ENCODE measurements around the gene CCS.
"Not testable (repeated sequence)": the region's sequence is repeated elsewhere in the genome, so short reads cannot be mapped to it uniquely, and the experiment has no call there.

The CCS gene

GRCh38 chr11:66561178-66561974 is 31.6 kb upstream of the CCS start:
- DNase-seq: no peak

- DNase-seq: no peak
Observed at GRCh38 chr11:66561975-66562248, 31.1 kb upstream of the CCS start.

DNA sequence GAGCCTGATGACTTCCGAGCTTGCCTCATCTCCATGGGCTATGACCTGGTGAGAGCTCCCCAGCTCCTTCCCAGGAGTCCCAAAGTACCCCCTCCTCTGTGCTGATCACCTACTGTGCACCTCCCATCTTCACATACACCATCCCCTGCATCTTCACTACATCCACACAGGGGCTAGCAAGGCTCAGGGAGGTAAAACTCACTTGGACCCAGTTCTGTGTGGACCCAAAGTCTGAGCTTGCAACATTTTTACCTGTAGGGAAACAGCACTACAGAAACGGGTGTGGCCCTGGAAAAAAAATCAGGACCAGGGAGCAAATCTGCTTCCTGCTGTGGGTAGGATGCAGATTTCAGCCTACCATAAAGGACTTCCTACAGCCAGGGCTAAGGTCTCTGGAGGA is 30.7 kb upstream of the CCS start:
- no peak for DNase-seq

DNA sequence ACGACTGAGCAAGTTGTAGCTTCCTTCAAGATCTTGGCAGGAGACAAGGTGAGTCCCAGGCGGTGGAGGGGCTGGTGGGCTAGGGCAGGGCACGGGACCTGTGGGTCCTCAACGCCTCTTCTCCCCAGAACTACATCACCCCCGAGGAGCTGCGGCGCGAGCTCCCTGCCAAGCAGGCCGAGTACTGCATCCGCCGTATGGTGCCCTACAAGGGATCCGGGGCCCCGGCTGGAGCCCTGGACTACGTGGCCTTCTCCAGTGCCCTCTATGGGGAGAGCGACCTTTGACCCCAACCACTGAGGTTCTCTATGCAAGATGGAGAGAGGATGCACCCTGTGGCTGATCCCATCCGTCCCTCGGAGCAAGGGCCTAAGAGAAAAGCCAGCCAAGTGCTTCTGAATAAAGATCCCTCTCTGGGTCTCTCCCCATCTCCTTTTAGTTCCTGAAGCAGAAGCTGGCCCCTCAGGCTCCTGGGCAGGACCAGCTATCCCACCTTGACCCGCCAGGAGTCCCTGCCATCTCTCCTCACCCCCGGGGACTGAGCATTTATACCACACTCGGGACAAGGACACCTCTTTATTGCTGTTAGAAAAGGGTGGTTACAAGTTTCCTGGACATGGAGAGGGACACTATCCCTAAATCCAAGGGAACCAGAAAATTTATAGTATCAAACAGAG is 29.9 kb upstream of the CCS start:
- DNase-seq: peak in 1 of 56 donors; percentile 13

DNA sequence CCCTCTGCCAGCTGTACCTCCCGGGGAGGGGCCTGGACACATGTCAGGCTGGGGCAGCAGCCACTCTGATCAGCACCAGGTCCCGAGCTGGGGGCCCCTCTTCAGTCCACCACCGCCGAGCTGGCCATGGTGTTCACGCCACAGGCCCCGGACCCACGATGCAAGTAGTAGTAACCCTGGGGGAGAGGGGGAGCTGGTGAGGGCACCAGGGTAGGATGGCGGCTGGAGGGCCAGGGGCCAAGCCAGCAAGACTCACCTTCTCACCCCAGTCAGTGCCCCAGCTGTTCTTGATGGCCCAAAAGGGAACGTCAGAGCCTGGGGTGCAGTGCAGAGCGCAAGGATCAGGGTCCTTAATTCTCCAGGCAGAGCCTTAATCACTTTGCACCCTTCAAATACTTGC is 29.2 kb upstream of the CCS start:
- DNase-seq: no peak

GRCh38 chr11:66564538-66564937 is 28.4 kb upstream of the CCS start:
- DNase-seq: no peak

DNA sequence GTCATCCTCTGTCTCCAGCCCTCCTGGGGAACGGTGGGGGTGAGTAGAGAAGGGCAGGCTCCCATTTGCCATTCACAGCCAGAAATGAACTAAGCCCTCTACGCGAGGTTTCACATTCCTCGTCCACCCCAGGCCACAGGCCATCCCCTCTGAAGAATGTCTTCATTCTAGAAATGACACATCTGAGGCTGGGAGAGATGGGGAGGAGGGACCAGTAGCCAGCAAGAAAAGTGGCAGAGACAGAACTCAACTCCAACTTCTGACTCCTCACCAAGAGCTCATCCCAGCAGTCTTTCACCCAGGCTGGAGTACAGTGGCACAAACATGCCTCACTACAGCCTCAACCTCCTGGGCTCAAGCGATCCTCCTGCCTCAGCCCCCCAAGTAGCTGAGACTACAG is 28.0 kb upstream of the CCS start:
- DNase-seq: no peak

DNA sequence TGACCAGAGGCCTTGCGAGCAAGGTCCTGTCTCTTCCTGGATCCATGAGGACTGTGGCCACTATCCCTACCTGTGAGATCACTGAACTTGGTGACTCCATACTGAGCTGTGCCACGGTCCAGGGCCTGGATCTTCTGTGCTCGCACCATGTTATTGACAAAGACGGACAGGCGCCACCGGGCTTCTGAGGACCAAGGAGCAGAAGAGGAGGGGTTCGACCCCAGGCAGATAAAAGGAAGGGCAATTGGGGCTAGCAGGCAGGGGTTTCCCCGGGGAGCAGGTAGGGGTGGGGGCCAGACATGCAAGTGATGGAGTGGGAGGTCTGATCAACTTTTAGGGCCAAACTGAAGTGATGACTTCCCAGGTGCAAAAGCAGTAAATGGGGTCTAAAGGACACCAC is 26.8 kb upstream of the CCS start:
- DNase-seq: no peak

GRCh38 chr11:66567787-66568123 is 25.2 kb upstream of the CCS start:
- DNase-seq: no peak

DNA sequence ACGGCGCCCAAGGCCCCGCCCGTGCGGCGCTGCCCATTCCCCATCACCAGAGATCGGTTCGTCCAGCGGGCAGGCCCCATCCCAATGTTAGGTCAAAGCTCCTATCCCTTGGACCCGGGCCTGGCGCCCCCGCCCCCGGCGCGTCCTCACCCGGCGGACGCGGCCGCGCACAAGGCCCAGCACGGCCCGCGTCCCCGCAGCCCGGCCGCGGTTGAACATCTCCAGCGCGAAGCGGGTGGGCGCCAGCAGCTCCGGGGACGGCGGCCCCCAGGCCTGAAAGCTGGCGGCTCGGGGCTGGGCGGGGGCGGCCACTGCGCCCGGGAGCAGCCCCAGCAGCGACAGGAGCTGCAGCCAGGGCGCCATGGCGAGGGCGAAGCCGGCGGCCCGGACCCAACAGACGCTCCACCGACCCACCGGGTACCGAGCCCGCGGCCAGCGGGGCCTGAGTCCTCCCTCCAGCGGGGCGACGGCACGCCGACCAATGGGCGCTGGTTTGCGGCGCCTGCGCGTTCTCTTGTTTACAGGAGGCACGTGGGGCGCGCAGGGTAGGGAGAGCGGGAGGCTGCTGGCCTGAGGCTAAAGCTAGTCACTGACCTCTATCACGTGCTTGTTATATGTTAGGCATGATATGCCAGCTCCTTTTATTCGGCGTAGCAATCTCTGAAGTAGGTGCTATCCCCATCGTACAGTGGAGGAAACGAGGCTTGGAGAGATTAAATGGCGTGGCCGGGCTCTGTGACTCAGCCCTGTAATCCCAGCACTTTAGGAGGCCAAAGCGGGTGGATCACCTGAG is 24.7 kb upstream of the CCS start, which contains the start of gene CTSF:
CTSF (minus strand) TSS at position 483 of the 793 bp plus-strand sequence; CDS start at position 363, 120 bp downstream.
- peak in 55 of 56 donors; percentile 31 to 96 (median 87) for DNase-seq

DNA sequence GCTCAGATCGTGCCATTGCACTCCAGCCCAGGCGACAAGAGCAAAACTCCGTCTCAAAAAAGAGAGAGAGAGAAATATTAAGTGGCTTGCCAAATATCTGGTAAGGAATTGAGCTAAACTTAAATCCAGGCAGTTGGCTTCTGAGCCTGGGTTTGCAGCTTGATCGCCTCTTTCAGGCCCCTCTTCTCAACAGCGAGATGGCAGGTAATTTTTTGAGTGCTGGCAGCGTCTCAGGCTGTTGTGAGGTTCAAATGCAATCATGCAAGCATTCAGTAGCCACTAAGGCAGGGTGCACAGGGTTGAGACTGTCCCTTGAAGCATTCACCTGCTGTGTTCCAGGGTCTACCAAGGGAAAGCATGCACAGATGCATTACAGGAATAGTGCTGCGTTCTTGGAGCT is 23.9 kb upstream of the CCS start:
- no peak for DNase-seq

- no peak for DNase-seq
Observed at GRCh38 chr11:66570079-66570849, 22.7 kb upstream of the CCS start.

DNA sequence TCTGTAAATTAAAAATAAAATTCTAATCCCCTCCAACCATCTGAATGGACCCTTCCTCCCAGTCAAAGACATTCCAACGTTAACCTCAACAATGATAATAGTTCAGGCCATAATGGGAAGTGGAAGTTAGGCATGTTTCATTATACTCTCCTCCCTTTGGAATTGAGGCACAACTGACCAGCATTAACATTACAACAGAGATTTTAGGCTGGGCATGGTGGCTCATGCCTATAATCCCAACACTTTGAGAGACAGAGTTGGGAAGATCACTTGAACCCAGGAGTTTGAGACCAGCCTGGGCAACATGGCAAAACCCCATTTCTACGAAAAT is 22.2 kb upstream of the CCS start:
- no peak for DNase-seq

DNA sequence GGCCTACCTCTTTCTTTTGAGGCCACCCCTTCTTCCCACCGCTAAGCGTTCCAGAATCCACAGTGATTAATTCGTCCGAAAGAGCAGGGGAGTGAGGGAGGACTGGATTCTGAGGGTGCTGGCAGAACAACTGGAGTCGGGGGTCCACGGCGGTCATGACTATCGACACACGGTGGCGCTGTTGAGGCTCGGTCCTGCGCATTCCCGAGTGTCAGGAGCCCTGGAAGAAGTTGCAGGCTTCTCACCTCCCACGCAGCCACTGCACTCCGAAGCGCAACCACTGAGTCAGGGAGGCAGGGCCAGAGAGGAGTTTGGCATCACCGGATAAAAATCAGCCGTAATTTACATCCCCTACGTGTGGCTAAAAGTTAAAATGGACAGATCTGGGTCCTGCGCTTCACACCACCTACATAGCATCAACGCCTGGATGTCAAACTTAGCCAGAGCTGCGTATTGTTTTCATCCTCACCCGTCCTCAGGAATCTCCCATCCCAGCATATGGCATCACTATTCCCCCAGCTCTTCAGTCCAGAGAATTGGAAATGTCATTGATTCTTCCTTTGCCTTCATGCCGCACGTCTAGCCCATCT is 13.9 kb upstream of the CCS start:
- DNase-seq: peak in 48 of 56 donors; percentile 13 to 87 (median 46)

DNA sequence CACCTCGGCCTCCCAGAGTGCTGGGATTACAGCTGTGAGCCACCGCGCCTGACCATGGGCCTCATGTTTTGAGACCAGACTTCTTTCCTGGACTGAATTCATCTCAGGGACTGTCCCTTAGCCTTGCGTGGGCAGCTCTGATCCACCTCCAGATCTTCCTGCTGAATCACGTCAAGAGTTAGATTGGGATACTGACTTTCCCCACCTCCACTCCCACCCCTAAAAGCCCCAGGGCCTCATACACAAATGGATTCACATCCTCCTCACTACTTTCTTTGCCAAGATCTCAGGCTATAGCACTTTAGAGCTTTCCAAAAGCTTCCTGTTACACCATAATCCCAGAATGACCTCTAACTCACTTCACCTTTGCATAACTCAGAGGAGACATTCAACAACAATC is 12.2 kb upstream of the CCS start:
- no peak for DNase-seq

DNA sequence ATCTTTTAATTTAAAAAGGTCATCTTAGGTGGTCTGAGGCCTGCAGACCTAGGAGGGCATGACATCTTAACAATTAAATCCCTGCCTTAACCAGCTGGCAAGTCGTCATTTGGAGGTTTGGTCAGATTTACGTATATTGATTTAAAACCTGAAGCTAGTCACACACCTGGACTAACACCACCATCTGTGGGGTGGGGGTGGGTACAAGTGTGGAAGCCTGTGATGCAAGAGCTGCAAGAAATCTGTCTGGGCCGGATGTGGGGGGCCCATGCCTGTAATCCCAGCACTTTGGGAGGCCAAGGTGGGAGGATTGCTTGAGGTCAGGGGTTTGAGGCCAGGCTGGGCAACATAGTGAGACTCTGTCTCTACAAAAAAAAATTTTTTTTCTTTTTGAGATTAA is 11.7 kb upstream of the CCS start:
- DNase-seq: no peak

DNA sequence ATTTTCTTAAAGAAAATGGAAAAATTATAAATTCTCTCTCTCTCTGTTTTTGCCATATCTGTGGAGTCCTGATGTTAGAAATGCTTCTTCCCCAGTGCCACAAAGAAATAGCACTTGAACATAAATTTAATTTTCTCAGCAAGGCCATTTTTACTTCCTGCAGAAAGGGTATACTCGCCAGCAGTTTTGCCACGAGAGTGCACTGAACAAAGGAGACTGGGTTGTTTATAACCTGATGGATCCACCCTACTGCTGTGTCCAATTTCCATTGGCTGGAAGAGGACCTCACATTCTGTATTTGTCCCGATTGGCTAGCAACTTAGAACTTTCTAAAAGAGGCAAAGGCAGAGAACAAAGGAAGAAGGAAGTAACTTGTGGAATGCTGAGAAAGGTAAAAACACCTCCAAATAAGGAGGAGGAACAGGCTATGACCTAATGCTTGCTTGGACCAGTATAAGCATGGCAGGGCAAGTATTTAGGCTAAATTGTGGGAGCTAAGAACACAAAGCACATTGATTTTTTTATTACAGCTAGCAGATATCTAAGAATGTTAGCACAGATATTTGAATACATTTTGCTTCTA is 10.3 kb upstream of the CCS start:
- not testable (repeated sequence) for DNase-seq

DNA sequence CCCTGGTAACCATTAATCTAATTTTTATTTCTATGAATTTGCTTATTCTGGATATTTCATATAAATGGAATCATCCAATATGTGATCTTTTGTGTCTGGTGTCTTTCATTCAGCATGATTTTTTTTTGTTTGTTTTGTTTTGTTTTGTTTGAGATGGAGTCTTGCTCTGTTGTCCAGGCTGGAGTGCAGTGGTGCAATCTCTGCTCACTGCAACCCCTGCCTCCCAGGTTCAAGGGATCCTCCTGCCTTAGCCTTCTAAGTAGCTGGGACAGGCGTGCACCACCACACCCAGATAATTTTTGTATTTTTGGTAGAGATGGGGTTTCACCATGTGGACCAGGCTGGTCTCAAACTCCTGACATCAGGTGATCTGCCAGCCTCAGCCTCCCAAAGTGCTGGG is 7.5 kb upstream of the CCS start:
- not testable (repeated sequence) for DNase-seq

- DNase-seq: no peak
Observed at GRCh38 chr11:66586136-66586535, 6.8 kb upstream of the CCS start.

DNA sequence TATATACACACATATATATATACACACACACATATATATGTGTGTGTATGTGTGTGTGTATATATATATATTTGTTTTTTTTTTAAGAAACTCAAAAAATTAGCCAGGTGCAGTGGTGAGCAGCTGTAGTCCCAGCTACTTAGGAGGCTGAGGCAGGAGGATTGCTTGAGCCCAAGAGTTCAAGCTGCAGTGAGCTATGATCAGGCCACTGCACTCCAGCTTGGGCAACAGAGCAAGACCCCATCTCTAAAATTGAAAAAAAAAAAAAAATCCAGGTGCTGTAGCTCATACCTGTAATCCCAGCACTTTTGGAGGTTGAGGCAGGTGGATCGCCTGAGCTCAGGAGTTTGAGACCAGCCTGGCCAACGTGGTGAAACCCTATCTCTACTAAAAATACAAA is 3.7 kb upstream of the CCS start:
- DNase-seq: not testable (repeated sequence)

All from nucleus accumbens (tissue), 56 donors.